ENCODE results near the gene SIMC1.
A peak's percentile ranks its signal among the peaks of the same experiment; 100 is the strongest.

The SIMC1 gene

DNA sequence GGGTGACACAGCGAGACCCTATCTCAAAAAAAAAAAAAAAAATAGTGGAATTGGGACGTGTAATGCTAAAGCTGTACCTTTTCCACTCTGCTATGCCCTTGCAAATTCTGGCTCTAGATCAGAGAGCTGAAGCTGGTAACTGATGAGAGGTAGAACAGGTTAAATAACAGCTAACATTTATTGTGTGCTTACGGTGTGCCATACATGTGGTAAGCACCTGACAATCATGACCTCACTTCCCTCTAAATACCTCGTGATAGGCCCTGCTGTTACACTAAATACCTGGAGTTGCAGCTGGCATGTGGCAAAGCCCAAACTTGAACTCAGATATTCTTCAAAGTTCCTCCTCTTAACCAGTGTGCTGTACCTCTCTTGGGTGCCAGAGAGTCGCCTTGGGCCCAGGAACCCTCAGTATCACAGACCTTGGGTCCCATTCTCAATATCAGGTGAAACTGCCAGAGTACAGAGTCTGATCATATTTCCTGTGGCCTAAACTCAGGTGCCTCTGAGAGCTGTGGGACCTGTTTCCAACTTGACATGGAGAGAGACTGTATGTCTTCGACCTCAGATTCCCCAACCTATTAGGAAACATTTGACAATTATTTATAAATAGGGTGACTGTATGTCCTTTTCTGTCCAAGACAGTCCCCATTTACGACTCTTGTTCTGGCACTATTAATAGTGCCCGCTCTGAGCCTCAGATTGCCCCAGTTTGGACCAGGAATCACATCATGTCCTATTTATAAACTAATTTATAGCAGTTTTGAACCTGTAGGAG lies 131.9 kb downstream of the SIMC1 start:
- in situ Hi-C loops (cut with MboI; ENCODE audit: low sequenced_read_pairs) = no loop called here

DNA sequence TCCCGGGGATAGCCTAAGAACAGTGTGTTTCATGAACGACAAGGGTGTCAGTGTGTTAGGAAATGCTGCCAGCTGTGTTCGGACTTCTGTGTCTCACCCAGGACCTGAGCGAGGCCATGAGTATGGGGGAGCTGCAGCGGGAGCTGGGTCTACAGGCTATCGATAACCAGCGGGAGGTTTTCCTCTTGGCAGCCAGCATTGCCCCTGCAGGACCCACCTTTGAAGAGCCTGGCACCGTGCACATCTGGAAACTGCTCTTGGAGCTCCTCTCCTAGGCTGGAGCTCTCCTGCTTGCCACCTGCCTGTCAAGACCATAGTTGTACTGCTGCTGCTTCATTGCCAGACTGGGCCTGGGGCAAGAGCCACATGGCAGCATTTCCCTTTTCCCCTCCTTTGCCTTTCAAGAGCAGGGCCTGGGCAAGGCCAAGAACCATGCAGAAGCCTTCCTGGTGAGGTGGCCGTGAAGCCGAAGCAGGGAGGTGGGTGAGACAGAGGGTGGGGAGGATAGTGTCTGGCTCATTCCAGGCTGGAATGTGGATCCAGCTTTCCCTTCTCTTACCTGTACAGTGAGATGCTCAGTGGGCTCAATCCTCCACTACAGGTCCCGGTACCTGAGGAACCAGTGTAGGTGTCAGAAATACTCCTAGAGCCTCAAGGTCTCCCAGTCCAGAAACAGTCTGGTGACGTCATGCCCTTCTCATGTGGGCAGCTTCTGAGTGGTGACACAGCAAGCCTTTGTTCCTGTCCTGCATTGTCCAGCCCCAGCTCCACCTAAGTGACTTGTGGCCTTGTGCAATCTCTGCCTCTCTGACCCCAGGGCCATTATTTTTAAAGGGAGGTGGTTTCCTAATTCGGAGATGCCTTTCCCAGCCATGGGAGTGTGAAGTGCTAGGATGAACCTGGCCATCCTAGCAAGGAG lies 133.7 kb downstream of the SIMC1 start:
- no peak overlapping the region for H3K4me3 ChIP-seq
- in situ Hi-C loops (cut with MboI; ENCODE audit: low sequenced_read_pairs) = no loop called here
- H3K4me1 ChIP-seq = peaks cover 4% of the 10 kb centered on the region; the same call in 1 of the 2 replicates
- no peaks in the 10 kb centered on the region for H3K36me3 ChIP-seq (replicated peaks)
- no peaks in the 10 kb centered on the region for H3K27me3 ChIP-seq (ENCODE audit: low read depth)
- DNase-seq (ENCODE audit: low spot score in 2 of 2) = no peak
- H3K9me3 ChIP-seq = no peaks in the 10 kb centered on the region

More for the DNA sequence above, 131.9 kb downstream of the SIMC1 start:
- Histone ChIP-seq H3K9me3 (no peaks in the 10 kb centered on the region), H3K4me1 (peaks cover 4% of the 10 kb centered on the region; the same call in 1 of the 2 replicates), H3K27me3 (ENCODE audit: low read depth) (no peaks in the 10 kb centered on the region), H3K36me3 (replicated peaks) (no peaks in the 10 kb centered on the region), H3K4me3 (no peak overlapping the region)
- no peak for DNase-seq (ENCODE audit: low spot score in 2 of 2)

DNA sequence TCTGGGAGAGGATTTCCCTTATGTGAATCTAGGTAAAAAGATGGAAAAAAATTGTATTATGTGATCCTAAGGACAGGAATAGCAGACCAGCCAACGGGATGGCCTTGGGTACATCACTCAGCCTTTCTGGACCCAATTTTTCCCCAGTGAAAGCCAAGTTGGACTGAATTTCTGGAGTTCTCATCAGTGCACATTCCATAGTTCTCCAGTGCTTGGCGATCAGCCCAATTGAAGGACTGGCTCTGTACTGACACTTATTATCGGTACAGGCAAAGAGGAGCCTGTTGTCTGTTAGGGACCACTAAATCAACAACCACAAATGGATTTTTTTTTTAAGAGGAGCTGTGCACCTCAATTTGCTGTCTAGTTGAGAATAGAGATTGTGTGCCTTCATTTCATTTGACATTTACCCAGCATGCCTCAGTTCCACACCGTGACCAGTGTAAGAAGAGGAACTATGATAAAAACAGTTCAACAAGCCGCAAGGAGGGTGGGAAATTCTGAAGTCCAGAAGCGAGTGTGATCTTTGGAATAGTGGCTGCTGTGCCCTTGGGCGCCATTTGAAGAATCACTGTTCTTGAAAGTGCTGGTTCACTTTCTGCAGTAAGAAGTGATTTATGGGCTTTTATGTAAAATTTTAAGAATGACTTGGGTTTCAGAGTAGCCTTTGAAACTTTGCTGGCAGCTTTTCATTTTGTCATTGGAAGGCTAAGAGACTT lies 135.0 kb downstream of the SIMC1 start:
- Histone ChIP-seq H3K4me3 (no peak overlapping the region), H3K9me3 (no peaks in the 10 kb centered on the region), H3K27me3 (ENCODE audit: low read depth) (no peaks in the 10 kb centered on the region), H3K36me3 (replicated peaks) (no peaks in the 10 kb centered on the region), H3K4me1 (peaks cover 4% of the 10 kb centered on the region; the same call in 1 of the 2 replicates)
- in situ Hi-C loops (cut with MboI; ENCODE audit: low sequenced_read_pairs) = no loop called here
- no peak for DNase-seq (ENCODE audit: low spot score in 2 of 2)

DNA sequence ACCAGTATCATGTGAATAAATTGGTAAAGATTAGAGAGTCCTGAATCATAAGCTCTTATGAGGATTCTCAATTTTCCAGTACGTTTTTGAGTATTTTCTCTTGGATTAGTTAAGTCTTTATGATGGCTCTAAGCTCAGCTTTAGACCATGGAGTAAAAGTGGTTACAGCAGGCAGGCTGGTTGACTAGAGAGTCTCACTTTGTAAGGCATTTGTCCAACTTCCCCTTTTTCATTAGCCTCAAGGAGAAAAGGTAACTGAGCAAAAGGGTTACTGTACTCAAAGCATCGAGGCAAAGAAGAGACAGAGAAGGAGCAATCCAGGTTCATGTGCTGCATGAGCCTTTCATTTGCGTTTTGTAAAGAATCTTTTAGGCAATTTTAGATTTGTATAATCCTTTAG lies 141.7 kb downstream of the SIMC1 start:
- H3K27me3 ChIP-seq (ENCODE audit: low read depth) = no peaks in the 10 kb centered on the region
- no peak for DNase-seq (ENCODE audit: low spot score in 2 of 2)
- no peaks in the 10 kb centered on the region for H3K9me3 ChIP-seq
- no peaks in the 10 kb centered on the region for H3K4me1 ChIP-seq
- no peak overlapping the region for H3K4me3 ChIP-seq
- in situ Hi-C loops (cut with MboI; ENCODE audit: low sequenced_read_pairs) = no loop called here
- peaks cover 33% of the 10 kb centered on the region for H3K36me3 ChIP-seq (replicated peaks)

DNA sequence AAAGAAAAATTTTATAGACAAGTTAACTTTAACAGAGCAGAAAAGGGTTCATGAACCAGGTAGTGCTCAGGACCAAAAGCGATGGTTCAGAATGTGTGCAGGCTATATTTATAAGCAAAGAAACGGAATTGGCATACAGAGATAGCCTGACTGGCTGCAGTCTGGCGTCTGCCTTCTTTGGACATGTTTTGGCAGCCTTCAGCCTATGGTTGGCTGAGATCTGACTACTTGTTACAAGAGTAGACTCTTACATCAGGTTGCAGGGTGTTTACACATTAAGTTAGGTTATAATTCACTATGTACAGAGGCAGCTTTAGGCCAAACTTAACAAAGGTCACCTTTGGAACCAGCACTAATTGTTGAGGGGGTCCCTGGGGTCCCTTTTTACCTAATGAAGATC lies 143.2 kb downstream of the SIMC1 start:
- no peak overlapping the region for H3K4me3 ChIP-seq
- no peaks in the 10 kb centered on the region for H3K9me3 ChIP-seq
- H3K36me3 ChIP-seq (replicated peaks) = peaks cover 48% of the 10 kb centered on the region
- in situ Hi-C loops (cut with MboI; ENCODE audit: low sequenced_read_pairs) = no loop called here
- DNase-seq (ENCODE audit: low spot score in 2 of 2) = no peak
- H3K27me3 ChIP-seq (ENCODE audit: low read depth) = no peaks in the 10 kb centered on the region
- H3K4me1 ChIP-seq = no peaks in the 10 kb centered on the region

DNA sequence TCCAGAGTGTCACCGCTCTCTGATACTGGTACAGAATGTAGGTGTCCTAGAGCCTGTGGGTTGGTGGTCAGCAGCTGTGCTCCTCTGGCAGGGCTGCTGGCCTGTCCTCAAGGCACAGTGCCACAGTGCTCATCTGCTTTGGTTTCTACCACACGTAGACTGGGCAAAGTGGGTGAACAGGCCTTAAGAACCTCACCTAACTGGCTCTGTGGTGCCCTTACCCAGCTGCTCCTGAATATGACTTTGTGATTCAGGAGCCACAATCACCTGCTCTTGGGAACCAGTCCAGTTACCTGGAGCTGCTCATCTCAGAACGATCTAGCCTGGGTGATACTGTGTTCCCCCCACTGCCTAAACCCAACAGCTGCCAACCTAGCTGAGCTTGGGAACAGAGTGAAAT lies 143.8 kb downstream of the SIMC1 start:
- Histone ChIP-seq H3K9me3 (no peaks in the 10 kb centered on the region), H3K4me1 (no peaks in the 10 kb centered on the region), H3K36me3 (replicated peaks) (peaks cover 52% of the 10 kb centered on the region), H3K27me3 (ENCODE audit: low read depth) (no peaks in the 10 kb centered on the region), H3K4me3 (no peak overlapping the region)
- DNase-seq (ENCODE audit: low spot score in 2 of 2) = no peak
- in situ Hi-C loops (cut with MboI; ENCODE audit: low sequenced_read_pairs) = no loop called here

DNA sequence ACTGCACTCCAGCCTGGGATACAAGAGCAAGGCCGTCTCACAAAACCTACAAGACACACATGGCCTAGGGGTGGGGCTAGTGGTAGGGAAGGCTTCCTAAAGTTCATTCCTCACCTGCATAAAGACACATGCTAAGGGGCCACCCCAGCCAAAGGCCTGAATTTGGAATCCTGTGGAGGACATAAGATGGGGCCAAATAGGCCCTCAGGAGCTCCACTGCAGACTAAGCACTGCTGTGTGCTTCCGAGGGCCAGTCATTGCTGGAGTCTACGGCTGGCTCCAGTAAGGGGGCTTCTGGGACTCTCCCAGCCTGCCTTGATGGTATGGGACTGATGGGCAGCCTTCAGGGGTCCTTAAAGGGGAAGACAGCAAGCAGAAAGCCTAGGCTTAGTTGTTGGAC lies 144.5 kb downstream of the SIMC1 start:
- Histone ChIP-seq H3K4me3 (no peak overlapping the region), H3K9me3 (no peaks in the 10 kb centered on the region), H3K27me3 (ENCODE audit: low read depth) (no peaks in the 10 kb centered on the region), H3K4me1 (no peaks in the 10 kb centered on the region), H3K36me3 (replicated peaks) (peaks cover 52% of the 10 kb centered on the region)
- DNase-seq (ENCODE audit: low spot score in 2 of 2) = no peak
- in situ Hi-C loops (cut with MboI; ENCODE audit: low sequenced_read_pairs) = no loop called here

DNA sequence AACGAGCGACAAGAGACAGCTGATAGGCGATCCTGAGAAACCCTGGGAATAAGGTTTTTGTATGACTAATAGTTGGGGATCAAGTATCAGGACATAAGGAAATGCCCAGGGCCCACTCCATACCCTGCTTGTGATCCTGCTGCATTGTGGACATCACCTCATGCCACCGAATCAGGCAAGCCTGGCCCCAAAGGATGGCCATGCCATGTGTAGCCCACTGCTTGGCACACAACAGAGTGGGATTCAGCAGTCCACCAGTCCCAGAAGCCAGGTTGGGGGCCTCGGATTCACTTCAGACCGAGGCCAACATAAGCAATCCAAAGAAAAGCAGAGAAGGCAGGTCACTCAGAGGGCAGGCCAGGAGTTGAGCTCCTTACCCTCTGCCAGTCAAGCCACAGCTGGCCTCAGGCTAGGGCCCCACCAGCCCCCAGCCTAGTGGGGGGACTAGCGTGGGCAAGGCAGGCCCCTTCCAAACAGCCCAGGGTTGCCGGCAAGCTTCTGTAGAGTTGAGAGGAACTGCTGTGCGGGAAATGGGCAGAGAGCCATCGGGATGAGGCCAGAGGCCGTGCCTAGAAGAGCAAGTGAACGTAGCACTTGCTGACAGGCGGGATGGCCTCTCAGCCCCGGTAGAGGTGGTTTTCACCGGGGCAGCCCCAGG lies 145.2 kb downstream of the SIMC1 start:
- in situ Hi-C loops (cut with MboI; ENCODE audit: low sequenced_read_pairs) = no loop called here

DNA sequence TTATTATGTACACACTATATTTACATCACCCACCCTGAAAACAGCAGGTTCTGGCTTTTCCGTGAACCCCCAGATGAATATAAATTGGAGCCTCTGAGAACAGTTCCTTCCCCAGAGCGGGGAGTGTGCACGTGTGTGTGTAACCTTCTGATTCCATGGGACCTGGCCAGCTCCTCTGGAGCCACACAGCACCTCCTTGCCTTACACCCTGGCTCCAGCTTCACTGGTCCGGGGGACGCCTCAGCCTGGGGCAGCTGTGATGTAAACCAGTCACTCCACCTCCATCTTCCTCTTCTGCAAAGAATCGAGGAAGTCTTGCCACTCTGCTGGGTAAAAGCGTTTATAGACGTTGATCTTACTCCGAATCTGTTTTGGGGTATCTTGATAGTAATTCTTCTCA lies 145.7 kb downstream of the SIMC1 start:
- no peaks in the 10 kb centered on the region for H3K9me3 ChIP-seq
- DNase-seq (ENCODE audit: low spot score in 2 of 2) = no peak
- H3K4me3 ChIP-seq = no peak overlapping the region
- in situ Hi-C loops (cut with MboI; ENCODE audit: low sequenced_read_pairs) = no loop called here
- no peaks in the 10 kb centered on the region for H3K4me1 ChIP-seq
- peaks cover 52% of the 10 kb centered on the region for H3K36me3 ChIP-seq (replicated peaks)
- H3K27me3 ChIP-seq (ENCODE audit: low read depth) = no peaks in the 10 kb centered on the region

More for the DNA sequence above, 145.2 kb downstream of the SIMC1 start:
- DNase-seq (ENCODE audit: low spot score in 2 of 2) = no peak
- no peaks in the 10 kb centered on the region for H3K4me1 ChIP-seq
- no peaks in the 10 kb centered on the region for H3K27me3 ChIP-seq (ENCODE audit: low read depth)
- peaks cover 52% of the 10 kb centered on the region for H3K36me3 ChIP-seq (replicated peaks)
- H3K9me3 ChIP-seq = no peaks in the 10 kb centered on the region
- H3K4me3 ChIP-seq = no peak overlapping the region

DNA sequence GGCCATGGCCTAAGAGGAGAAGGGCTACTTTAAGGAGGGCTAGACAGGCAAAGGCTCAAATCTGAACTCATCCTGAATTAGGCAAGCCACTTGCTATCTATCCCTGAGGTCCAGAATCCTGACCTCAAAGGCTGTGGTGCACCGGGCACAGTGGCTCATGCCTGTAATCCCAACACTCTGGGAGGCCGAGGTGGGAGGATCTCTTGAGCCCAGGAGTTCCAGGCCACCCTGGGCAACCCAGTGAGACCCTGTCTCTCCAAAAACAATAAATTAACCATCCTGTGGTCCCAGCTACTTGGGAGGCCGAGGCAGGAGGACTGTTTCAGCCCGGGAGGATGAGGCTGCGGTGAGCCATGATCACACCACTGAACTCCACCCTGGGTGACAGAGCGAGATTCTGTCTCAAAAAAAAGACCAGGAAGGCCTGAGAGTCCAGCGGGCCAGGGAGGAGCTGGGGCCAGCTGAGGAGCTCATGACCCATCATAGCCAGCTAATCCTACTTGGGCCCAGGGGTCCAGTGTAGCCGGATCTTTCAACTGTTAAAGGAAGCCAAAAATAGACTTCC lies 146.2 kb downstream of the SIMC1 start:
- Histone ChIP-seq H3K27me3 (ENCODE audit: low read depth) (no peaks in the 10 kb centered on the region), H3K36me3 (replicated peaks) (peaks cover 52% of the 10 kb centered on the region), H3K4me3 (no peak overlapping the region), H3K9me3 (no peaks in the 10 kb centered on the region), H3K4me1 (no peaks in the 10 kb centered on the region; the same call in 1 of the 2 replicates)
- in situ Hi-C loops (cut with MboI; ENCODE audit: low sequenced_read_pairs) = no loop called here
- DNase-seq (ENCODE audit: low spot score in 2 of 2) = no peak

DNA sequence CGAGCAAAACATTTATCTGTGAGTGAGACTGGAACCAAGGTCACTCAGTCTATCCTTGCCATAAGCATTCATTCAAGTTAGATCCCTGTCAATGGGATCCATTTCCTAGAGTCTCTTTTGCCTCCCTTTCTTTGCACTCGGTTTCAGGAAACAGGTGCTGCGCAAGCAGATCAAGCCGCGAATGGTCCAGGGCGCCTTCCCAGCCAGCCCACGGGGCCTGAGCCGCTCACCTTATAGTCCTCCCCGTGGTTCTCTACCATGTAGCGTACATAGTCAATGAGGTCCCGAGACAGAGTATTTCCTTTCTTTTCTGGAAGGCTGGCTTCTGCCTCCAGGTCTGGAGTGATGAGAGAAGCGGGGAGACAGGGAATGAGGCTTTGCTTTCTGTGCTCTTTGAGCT lies 146.8 kb downstream of the SIMC1 start:
- no peak for DNase-seq (ENCODE audit: low spot score in 2 of 2)
- Histone ChIP-seq H3K36me3 (replicated peaks) (peaks cover 52% of the 10 kb centered on the region), H3K4me3 (no peak overlapping the region), H3K9me3 (no peaks in the 10 kb centered on the region), H3K4me1 (peaks cover 4% of the 10 kb centered on the region; the same call in 1 of the 2 replicates), H3K27me3 (ENCODE audit: low read depth) (no peaks in the 10 kb centered on the region)
- in situ Hi-C loops (cut with MboI; ENCODE audit: low sequenced_read_pairs) = no loop called here

DNA sequence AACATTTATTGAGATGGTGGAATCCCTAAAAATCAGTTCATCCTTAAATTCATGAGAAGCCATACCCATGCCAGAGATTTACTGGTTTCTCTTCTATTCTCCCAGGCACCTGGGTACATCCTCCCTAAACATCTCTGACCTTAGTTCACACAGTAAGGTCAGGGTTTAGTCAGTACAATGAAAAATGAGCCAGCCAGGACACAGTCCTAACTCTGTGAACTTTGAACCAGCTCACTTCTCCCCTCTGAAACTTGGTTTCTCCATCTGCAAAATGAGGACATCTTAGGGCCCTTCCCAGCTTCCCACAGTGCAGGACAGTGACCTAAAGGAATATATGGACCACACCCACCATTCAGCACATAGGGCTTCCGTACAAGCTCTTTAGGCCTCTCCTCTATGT lies 148.3 kb downstream of the SIMC1 start:
- Histone ChIP-seq H3K36me3 (replicated peaks) (peaks cover 59% of the 10 kb centered on the region), H3K27me3 (ENCODE audit: low read depth) (no peaks in the 10 kb centered on the region), H3K4me1 (peaks cover 4% of the 10 kb centered on the region; the same call in 1 of the 2 replicates), H3K9me3 (no peaks in the 10 kb centered on the region), H3K4me3 (peak overlapping the region; percentile 73; the same call in 1 of the 2 replicates)
- no peak for DNase-seq (ENCODE audit: low spot score in 2 of 2)
- in situ Hi-C loops (cut with MboI; ENCODE audit: low sequenced_read_pairs) = no loop called here

DNA sequence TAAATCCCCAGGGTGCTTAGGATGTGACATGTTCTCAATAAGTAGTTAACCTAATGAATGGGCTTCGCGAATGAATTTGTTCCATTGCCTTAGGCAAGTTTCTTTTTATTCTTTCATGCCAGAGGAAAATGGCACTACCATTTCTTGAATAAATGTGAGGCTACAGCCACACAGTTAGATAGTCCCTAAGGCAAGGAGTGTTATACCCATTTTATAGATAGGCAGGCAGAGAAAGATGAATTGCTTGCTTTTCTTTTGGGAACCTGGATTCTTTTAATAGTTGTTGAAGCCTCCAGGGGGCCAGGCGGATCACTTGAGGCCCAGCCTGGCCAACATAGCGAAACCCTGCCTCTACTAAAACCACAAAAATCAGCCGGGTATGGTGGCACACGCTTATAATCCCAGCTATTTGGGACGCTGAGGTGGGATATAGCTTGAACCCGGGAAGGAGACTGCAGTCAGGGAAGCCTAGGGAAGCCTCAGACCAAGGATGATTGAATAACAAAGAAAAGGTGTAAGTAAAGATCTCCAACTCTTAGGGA lies 149.2 kb downstream of the SIMC1 start:
- Histone ChIP-seq H3K9me3 (no peaks in the 10 kb centered on the region), H3K4me3 (peak overlapping the region; percentile 73), H3K36me3 (replicated peaks) (peaks cover 56% of the 10 kb centered on the region), H3K27me3 (ENCODE audit: low read depth) (no peaks in the 10 kb centered on the region), H3K4me1 (peaks cover 4% of the 10 kb centered on the region; the same call in 1 of the 2 replicates)
- peak in 1 of 2 experiments; percentile 40 for DNase-seq (ENCODE audit: low spot score in 2 of 2)
- in situ Hi-C loops (cut with MboI; ENCODE audit: low sequenced_read_pairs) = no loop called here

Measured in HAP-1 (cell line).